K562 (cell line): ENCODE measurements around the gene TLR6. TPM values are rescaled to one million over a fixed set of nuclear protein-coding genes. Genes with fewer than 3 reads are reported as not detected.

Experiments used
- BRD9 ChIP-seq: fragments of 450-650 bp; IDR thresholded peaks from 2 replicates; pipeline ENCODE4 v1.6.1; 2018; ENCODE audit warnings: low read depth; ENCODE audit not compliant: partially characterized antibody
- CEBPG ChIP-seq, 3 experiments: fragments of 200-800 bp in 1 of 3; sonication (Bioruptor generic) in 1 of 3; sonication (generic) in 1 of 3; formaldehyde crosslinking in 1 of 3; IDR thresholded peaks in 2 of 3; conservative IDR thresholded peaks in 1 of 3; 2 replicates each; pipeline versions ENCODE4 v1.6.1 to v1.8.0; 2016 to 2022; ENCODE audit warnings: missing compliant biosample characterization in 2 of 3, missing genetic modification characterization in 2 of 3, mild to moderate bottlenecking in 1 of 3, missing genetic modification reagents in 1 of 3
- CTCF ChIP-seq, 3 experiments: IDR thresholded peaks in 2 of 3; conservative IDR thresholded peaks in 1 of 3; 2 replicates each; pipeline ENCODE4 v1.5.1; 2011 to 2012; ENCODE audit warnings: low read length in 3 of 3, mild to moderate bottlenecking in 3 of 3, control low read depth in 2 of 3, improper control_type of control experiment in 1 of 3, inconsistent platforms in 1 of 3, low read depth in 1 of 3, mixed read lengths in 1 of 3, moderate library complexity in 1 of 3; ENCODE audit not compliant: insufficient read depth in 2 of 3
- FOXK1 ChIP-seq: sonication (generic); formaldehyde crosslinking; IDR thresholded peaks from 2 replicates; pipeline ENCODE4 v1.8.0; 2022; ENCODE audit warnings: missing genetic modification reagents, mild to moderate bottlenecking, borderline replicate concordance
- GATAD2B ChIP-seq: fragments of 450-650 bp; IDR thresholded peaks from 2 replicates; pipeline ENCODE4 v1.6.1; 2017; ENCODE audit warnings: mild to moderate bottlenecking, borderline replicate concordance
- JUND ChIP-seq, 2 experiments: IDR thresholded peaks; 2 replicates in 1 of 2; 3 replicates in 1 of 2; pipeline ENCODE4 v1.6.1; 2011; ENCODE audit warnings: borderline replicate concordance in 2 of 2, low read depth in 2 of 2, low read length in 2 of 2, improper control_type of control experiment in 1 of 2, missing biosample characterization in 1 of 2, missing genetic modification characterization in 1 of 2, missing genetic modification reagents in 1 of 2
- LEF1 ChIP-seq: fragments of 450-650 bp; IDR thresholded peaks from 2 replicates; pipeline ENCODE4 v1.6.1; 2016; ENCODE audit warnings: mild to moderate bottlenecking
- MAFF ChIP-seq: IDR thresholded peaks from 2 replicates; pipeline ENCODE4 v1.6.1; 2012; ENCODE audit warnings: low read length, improper control_type of control experiment
- NCOA6 ChIP-seq: fragments of 450-650 bp; IDR thresholded peaks from 2 replicates; pipeline ENCODE4 v1.6.1; 2017; ENCODE audit warnings: mild to moderate bottlenecking
- POLR2H ChIP-seq: IDR thresholded peaks from 2 replicates; pipeline ENCODE4 v1.6.1; 2016; ENCODE audit warnings: missing genetic modification characterization, low read depth, mild to moderate bottlenecking, control low read depth, missing compliant biosample characterization, moderate library complexity
- RBM15 ChIP-seq: fragments of 200-400 bp; formaldehyde crosslinking; IDR thresholded peaks from 2 replicates; pipeline ENCODE4 v1.6.1; 2018; ENCODE audit warnings: mild to moderate bottlenecking, low read length, moderate library complexity; ENCODE audit not compliant: insufficient read depth
- REST ChIP-seq, 2 experiments: fragments of 450-650 bp; formaldehyde crosslinking in 1 of 2; IDR thresholded peaks; 2 replicates each; pipeline versions ENCODE4 v1.4.0 to v1.6.1; 2014 to 2020; ENCODE audit warnings: mild to moderate bottlenecking in 2 of 2, borderline replicate concordance in 1 of 2, low read depth in 1 of 2
- TEAD4 ChIP-seq, 2 experiments: sonication (generic) in 1 of 2; formaldehyde crosslinking in 1 of 2; IDR thresholded peaks; 2 replicates each; pipeline versions ENCODE4 v1.6.1 to v1.8.0; 2012 to 2022; ENCODE audit warnings: borderline replicate concordance in 1 of 2, inconsistent platforms in 1 of 2, low read length in 1 of 2, mild to moderate bottlenecking in 1 of 2, missing genetic modification reagents in 1 of 2
- ZBTB17 ChIP-seq: fragments of 450-650 bp; formaldehyde crosslinking; IDR thresholded peaks from 2 replicates; pipeline ENCODE4 v1.4.0; 2020; ENCODE audit warnings: mild to moderate bottlenecking
- polyA plus RNA-seq, 8 experiments: library from polyadenylated mRNA; depleted of rRNA in 4 of 8; stranded (reverse) in 5 of 8; unstranded in 3 of 8; fragments of >200 nt; fragmentation: Nextera tagmentation in 2 of 8; fragmentation: Illumina TruSeq in 1 of 8; extraction: Ambion mirVana in 2 of 8; extraction: Trizol in 1 of 8; gene quantifications; 2 replicates each; pipeline versions ENCODE4 v1.2.1 to v1.2.3, GENCODE V29; 2011 to 2014; ENCODE audit warnings: inconsistent platforms in 1 of 8, missing spikeins in 1 of 8
- total RNA-seq, 7 experiments: library from RNA; depleted of rRNA in 6 of 7; stranded (reverse); fragments of >200 nt in 6 of 7; fragmentation: Illumina TruSeq in 2 of 7; extraction: Trizol in 2 of 7; gene quantifications; 2 replicates each; pipeline versions ENCODE4 v1.2.1 to v1.2.3, GENCODE V29; 2011 to 2021; ENCODE audit warnings: low replicate concordance in 1 of 7

TLR6 gene
- total and polyA plus RNA-seq, 9 of the 15 experiments (the other 6 are each of a cell fraction or from before 2014, with no cell fraction given), result 0.08 to 1.9 (median 0.91) TPM

- TF ChIP-seq REST (IDR thresholded peaks at IDR 0.05; ENCODE audit: borderline replicate concordance) (peak; percentile 47; the same call in 1 of the 2 replicates), REST (CRISPR knock-in tag; IDR thresholded peaks at IDR 0.05; ENCODE audit: low read depth) (no peak), NCOA6 (no peak), POLR2H (tag) (peak; percentile 46; the same call in 1 of the 2 replicates), LEF1 (0 out of 2 replicates have a peak, but pooled peaks have one; percentile 34), TEAD4 (IDR thresholded peaks at IDR 0.05; ENCODE audit: low read length) (peak; percentile 52; the same call in 1 of the 2 replicates), TEAD4 (CRISPR knock-in tag; IDR thresholded peaks at IDR 0.05; ENCODE audit: borderline replicate concordance) (no peak), CTCF (IDR thresholded peaks at IDR 0.05 in 2 of 3, conservative IDR thresholded peaks at IDR 0.05 in 1 of 3; ENCODE audit: insufficient read depth in 2 of 3, low read depth in 1 of 3, low read length in 3 of 3) (peak; percentile 66 to 87 (median 73)), BRD9 (peak; percentile 90), RBM15 (no peak), MAFF (peak; percentile 82), JUND (IDR thresholded peaks at IDR 0.05; ENCODE audit: borderline replicate concordance, low read depth, low read length) (no peak), JUND (tag; IDR thresholded peaks at IDR 0.05; ENCODE audit: borderline replicate concordance, low read depth, low read length) (no peak; the same call in 2 of the 3 replicates), CEBPG (CRISPR knock-in tag; IDR thresholded peaks at IDR 0.05) (no peak), CEBPG (tag; conservative IDR thresholded peaks at IDR 0.05 in 1 of 2, IDR thresholded peaks at IDR 0.05 in 1 of 2) (0 out of 4 replicates have a peak, but pooled peaks of 1 of the 2 experiments have one; percentile 23), GATAD2B (peak; percentile 35; the same call in 1 of the 2 replicates), ZBTB17 (CRISPR knock-in tag) (no peak), FOXK1 (CRISPR knock-in tag) (no peak)
Measured at GRCh38 chr4:38856524-38857337, at the start of gene TLR6 (continued).
